IMR-90 (cell line): ENCODE data around the gene CPN1.

Experiments used
- BHLHE40 ChIP-seq: fragments of 150-350 bp; IDR thresholded peaks from 2 replicates; pipeline ENCODE4 v1.6.1; 2016; ENCODE audit warnings: mild to moderate bottlenecking, low read depth, low read length
- CEBPB ChIP-seq: IDR thresholded peaks from 2 replicates; pipeline ENCODE4 v1.6.1; 2012; ENCODE audit warnings: low read depth, low read length, improper control_type of control experiment
- CHD1 ChIP-seq: IDR thresholded peaks from 2 replicates; pipeline ENCODE4 v1.6.1; 2012; ENCODE audit warnings: low read depth, low read length, improper control_type of control experiment
- CTCF ChIP-seq: conservative IDR thresholded peaks from 2 replicates; pipeline ENCODE4 v1.5.1; 2012; ENCODE audit warnings: mild to moderate bottlenecking, low read depth, low read length, improper control_type of control experiment
- ELK1 ChIP-seq: fragments of 150-350 bp; IDR thresholded peaks from 2 replicates; pipeline ENCODE4 v1.6.1; 2016; ENCODE audit warnings: low read depth, mild to moderate bottlenecking, low read length, moderate library complexity, borderline replicate concordance
- FOS ChIP-seq: fragments of 150-350 bp; IDR thresholded peaks from 2 replicates; pipeline ENCODE4 v1.6.1; 2016; ENCODE audit warnings: low read depth, low read length
- MAZ ChIP-seq: IDR thresholded peaks from 2 replicates; pipeline ENCODE4 v1.6.1; 2012; ENCODE audit warnings: low read depth, mild to moderate bottlenecking, low read length, improper control_type of control experiment, moderate library complexity, borderline replicate concordance
- MXI1 ChIP-seq: IDR thresholded peaks from 2 replicates; pipeline ENCODE4 v1.6.1; 2012; ENCODE audit warnings: low read depth, mild to moderate bottlenecking, low read length, moderate library complexity, borderline replicate concordance
- POLR2A ChIP-seq: IDR thresholded peaks from 2 replicates; pipeline ENCODE4 v1.6.1; 2012; ENCODE audit warnings: mild to moderate bottlenecking, low read depth, low read length
- RAD21 ChIP-seq: IDR thresholded peaks from 2 replicates; pipeline ENCODE4 v1.6.1; 2012; ENCODE audit warnings: low read length, improper control_type of control experiment
- RCOR1 ChIP-seq: IDR thresholded peaks from 2 replicates; pipeline ENCODE4 v1.6.1; 2012; ENCODE audit warnings: mild to moderate bottlenecking, low read length, improper control_type of control experiment; ENCODE audit not compliant: insufficient replicate concordance
- RFX5 ChIP-seq: IDR thresholded peaks from 2 replicates; pipeline ENCODE4 v1.8.0; 2012; ENCODE audit warnings: low read depth, mild to moderate bottlenecking, low read length, moderate library complexity
- USF2 ChIP-seq: fragments of 150-350 bp; IDR thresholded peaks from 2 replicates; pipeline ENCODE4 v1.6.1; 2017; ENCODE audit warnings: mild to moderate bottlenecking, antibody characterized with exemption, low read length, low read depth

GRCh38 chr10:100128951-100129350 lies 47.3 kb upstream of the CPN1 start:
- no peak for TF ChIP-seq RAD21
- TF ChIP-seq CTCF, result no peak
- no peak for TF ChIP-seq FOS
- TF ChIP-seq POLR2A, result no peak
- no peak for TF ChIP-seq MAZ
- TF ChIP-seq RFX5, result no peak
- no peak for TF ChIP-seq BHLHE40
- no peak for TF ChIP-seq MXI1
- TF ChIP-seq ELK1, result no peak
- TF ChIP-seq CHD1, result no peak
- TF ChIP-seq RCOR1, result no peak
- no peak for TF ChIP-seq CEBPB
- no peak for TF ChIP-seq USF2
